ENCODE results near the gene PLD3.

PLD3 gene

GRCh38 chr19:40348961-40349507 is 539 bp downstream of the PLD3 start:
- H3K27me3 ChIP-seq (ENCODE audit: insufficient read depth, low read depth, severe bottlenecking): no peaks in the 10 kb centered on the region
- peaks cover 12% of the 10 kb centered on the region for H3K36me3 ChIP-seq
- no peaks in the 10 kb centered on the region for H3K9me3 ChIP-seq (ENCODE audit: severe bottlenecking)
- TF ChIP-seq, protein P1, sequence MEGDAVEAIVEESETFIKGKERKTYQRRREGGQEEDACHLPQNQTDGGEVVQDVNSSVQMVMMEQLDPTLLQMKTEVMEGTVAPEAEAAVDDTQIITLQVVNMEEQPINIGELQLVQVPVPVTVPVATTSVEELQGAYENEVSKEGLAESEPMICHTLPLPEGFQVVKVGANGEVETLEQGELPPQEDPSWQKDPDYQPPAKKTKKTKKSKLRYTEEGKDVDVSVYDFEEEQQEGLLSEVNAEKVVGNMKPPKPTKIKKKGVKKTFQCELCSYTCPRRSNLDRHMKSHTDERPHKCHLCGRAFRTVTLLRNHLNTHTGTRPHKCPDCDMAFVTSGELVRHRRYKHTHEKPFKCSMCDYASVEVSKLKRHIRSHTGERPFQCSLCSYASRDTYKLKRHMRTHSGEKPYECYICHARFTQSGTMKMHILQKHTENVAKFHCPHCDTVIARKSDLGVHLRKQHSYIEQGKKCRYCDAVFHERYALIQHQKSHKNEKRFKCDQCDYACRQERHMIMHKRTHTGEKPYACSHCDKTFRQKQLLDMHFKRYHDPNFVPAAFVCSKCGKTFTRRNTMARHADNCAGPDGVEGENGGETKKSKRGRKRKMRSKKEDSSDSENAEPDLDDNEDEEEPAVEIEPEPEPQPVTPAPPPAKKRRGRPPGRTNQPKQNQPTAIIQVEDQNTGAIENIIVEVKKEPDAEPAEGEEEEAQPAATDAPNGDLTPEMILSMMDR (IDR thresholded peaks at IDR 0.05; ENCODE audit: low read depth, low read length): no peak
- DNase-seq: no peak
- H3K4me3 ChIP-seq (ENCODE audit: low read depth, low read length): peak overlapping the region; percentile 76
- H3K27ac ChIP-seq: peak overlapping the region; percentile 65

DNA sequence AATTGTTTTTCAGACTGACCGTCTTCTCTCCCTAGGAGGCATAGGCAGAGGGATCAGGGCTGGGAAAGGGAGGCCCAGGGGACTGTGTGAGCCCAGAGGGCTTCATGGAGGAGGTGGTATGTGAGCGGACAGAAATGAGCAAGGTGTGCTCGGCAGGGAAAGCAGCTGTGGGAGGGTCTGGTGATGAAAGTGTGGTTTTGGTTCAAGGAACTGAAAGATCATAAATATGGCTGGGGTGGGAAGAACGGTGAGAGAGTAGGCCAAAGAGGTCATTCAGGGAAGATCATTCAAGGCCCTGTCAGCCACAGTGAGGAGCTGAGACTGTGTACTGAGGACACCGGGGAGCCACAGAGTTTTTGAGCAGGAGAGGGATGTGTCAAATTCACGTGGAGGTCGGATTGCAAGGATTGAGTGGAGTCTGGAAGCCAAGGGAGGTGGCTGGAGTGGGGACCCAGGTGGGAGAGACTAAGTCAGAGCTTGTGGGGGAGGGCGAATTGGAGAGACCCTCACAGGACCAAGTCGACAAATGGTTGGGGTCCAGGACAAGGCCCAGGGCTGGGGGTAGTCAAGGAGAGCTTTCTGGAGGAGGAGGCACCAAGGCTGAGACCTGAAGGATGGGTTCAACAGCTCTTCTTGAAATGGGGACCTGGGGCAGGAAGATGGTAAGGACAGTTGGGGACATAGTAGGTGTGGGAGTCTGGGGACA is 7.6 kb downstream of the PLD3 start:
- Histone ChIP-seq H3K9me3 (ENCODE audit: severe bottlenecking) (no peaks in the 10 kb centered on the region), H3K27me3 (ENCODE audit: insufficient read depth, low read depth, severe bottlenecking) (no peaks in the 10 kb centered on the region), H3K36me3 (no peaks in the 10 kb centered on the region; the same call in 1 of the 2 replicates), H3K4me3 (ENCODE audit: low read depth, low read length) (no peak overlapping the region), H3K27ac (no peak overlapping the region)
- TF ChIP-seq, protein P1 (IDR thresholded peaks at IDR 0.05; ENCODE audit: low read depth, low read length): no peak
- no peak for DNase-seq

DNA sequence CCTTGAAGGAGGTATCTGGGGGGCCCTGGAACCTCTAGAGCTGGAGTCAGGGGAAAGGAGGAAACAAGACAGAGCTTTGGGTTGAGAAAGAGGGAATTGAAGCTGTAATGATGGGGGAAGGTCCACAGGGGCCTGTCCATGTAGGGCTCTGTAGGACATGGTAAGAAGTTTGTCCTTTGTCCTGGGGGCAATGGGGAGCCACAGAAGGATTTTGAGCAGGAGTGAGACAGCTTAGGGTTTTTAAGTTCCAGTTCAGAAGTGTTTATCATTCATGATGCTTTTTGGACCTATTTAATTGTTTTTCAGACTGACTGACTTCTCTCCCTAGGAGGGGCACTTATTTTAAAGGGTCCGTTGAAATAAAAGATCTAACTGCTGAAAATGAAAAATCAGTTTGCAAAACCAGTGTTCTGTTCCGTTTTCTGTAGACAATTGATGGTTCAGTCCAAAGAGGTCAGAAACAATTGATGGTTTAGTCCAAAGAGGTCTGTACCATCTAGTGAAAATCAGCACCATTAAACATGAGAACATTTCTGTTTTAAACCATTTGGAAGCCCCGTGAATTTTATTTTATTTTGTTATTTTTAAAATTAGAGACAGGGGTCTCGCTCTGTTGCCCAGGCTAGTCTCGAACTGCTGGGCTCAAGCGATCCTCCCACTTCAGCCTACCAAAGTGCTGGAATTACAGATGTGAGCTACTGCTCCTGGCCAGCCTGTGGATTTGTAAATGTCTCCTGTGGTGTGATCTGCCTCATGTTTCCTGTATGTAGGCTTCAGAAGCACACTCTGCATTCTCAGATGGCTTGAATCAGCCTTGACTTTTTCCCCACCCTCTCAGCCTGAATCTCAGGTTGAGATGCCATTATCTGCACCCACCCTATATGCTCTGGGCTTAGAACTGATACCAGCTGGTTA is 8.4 kb downstream of the PLD3 start:
- H3K4me3 ChIP-seq (ENCODE audit: low read depth, low read length): no peak overlapping the region
- DNase-seq: no peak
- no peaks in the 10 kb centered on the region; the same call in 1 of the 2 replicates for H3K36me3 ChIP-seq
- no peaks in the 10 kb centered on the region for H3K27me3 ChIP-seq (ENCODE audit: insufficient read depth, low read depth, severe bottlenecking)
- TF ChIP-seq, protein P1 (IDR thresholded peaks at IDR 0.05; ENCODE audit: low read depth, low read length): no peak
- no peak overlapping the region for H3K27ac ChIP-seq
- no peaks in the 10 kb centered on the region for H3K9me3 ChIP-seq (ENCODE audit: severe bottlenecking)

DNA sequence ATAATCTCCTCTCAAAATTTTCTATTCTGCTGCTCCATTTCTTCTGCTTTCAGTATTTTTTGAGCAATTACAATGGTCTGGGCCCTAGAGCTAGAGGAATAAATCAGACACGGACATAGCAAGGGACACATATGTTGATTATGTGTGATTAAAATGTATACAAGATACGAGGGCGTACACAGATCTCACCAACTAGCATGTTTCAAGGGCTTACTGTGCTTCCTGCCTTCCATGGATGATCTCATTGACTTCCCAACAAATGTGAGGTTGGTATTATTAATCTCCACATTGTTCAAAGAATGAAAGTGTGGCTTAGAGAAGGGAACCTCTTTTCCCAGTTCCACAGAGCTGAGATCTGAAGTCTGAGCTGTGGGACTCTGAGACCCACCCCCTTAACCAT is 9.1 kb downstream of the PLD3 start:
- no peak overlapping the region for H3K4me3 ChIP-seq (ENCODE audit: low read depth, low read length)
- H3K9me3 ChIP-seq (ENCODE audit: severe bottlenecking): no peaks in the 10 kb centered on the region
- TF ChIP-seq, protein P1 (IDR thresholded peaks at IDR 0.05; ENCODE audit: low read depth, low read length): no peak
- no peaks in the 10 kb centered on the region for H3K27me3 ChIP-seq (ENCODE audit: insufficient read depth, low read depth, severe bottlenecking)
- DNase-seq: no peak
- no peaks in the 10 kb centered on the region; the same call in 1 of the 2 replicates for H3K36me3 ChIP-seq
- no peak overlapping the region for H3K27ac ChIP-seq

DNA sequence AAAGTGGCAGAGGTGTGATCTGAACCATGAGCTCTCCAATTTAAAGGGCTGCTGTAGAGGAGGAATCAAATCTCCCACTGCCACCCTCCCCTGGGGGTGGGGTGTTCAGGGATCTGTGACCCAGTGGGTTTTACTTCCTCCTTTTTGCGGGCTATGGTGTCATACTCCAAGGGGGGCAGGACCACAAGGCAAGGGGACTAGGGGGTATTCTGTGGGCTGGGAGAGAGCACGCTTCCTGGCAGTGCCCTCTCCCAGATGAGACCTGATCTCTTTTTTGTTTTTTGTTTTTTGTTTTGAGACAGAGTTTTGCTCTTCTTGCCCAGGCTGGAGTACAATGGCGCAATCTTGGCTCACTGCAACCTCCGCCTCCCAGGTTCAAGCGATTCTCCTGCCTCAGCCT is 10.3 kb downstream of the PLD3 start:
- no peaks in the 10 kb centered on the region for H3K9me3 ChIP-seq (ENCODE audit: severe bottlenecking)
- no peaks in the 10 kb centered on the region; the same call in 1 of the 2 replicates for H3K36me3 ChIP-seq
- DNase-seq: no peak
- H3K4me3 ChIP-seq (ENCODE audit: low read depth, low read length): no peak overlapping the region
- H3K27ac ChIP-seq: no peak overlapping the region
- no peaks in the 10 kb centered on the region for H3K27me3 ChIP-seq (ENCODE audit: insufficient read depth, low read depth, severe bottlenecking)
- TF ChIP-seq, protein P1 (IDR thresholded peaks at IDR 0.05; ENCODE audit: low read depth, low read length): no peak

All from WERI-Rb-1 (cell line).